Epidermal melanocyte (primary cell): ENCODE measurements around the gene ULBP3.
A peak's percentile ranks its signal among the peaks of the same experiment; 100 is the strongest.
"Not testable (repeated sequence)": the region's sequence is repeated elsewhere in the genome, so short reads cannot be mapped to it uniquely, and the experiment has no call there.

Experiments
- DNase-seq: peaks from one replicate; pipeline ENCODE4 v3.0.0; 2011; ENCODE audit warnings: low spot score; ENCODE audit not compliant: insufficient read length

The ULBP3 gene

GRCh38 chr6:150017186-150017521 lies 51.8 kb downstream of the ULBP3 start:
- not testable (repeated sequence) for DNase-seq

- peak; percentile 61 for DNase-seq
Measured at GRCh38 chr6:150016324-150017185, 52.4 kb downstream of the ULBP3 start.

- not testable (repeated sequence) for DNase-seq
Measured at GRCh38 chr6:150015281-150016001, 53.5 kb downstream of the ULBP3 start.

GRCh38 chr6:150014623-150015280 lies 54.2 kb downstream of the ULBP3 start:
- not testable (repeated sequence) for DNase-seq

DNA sequence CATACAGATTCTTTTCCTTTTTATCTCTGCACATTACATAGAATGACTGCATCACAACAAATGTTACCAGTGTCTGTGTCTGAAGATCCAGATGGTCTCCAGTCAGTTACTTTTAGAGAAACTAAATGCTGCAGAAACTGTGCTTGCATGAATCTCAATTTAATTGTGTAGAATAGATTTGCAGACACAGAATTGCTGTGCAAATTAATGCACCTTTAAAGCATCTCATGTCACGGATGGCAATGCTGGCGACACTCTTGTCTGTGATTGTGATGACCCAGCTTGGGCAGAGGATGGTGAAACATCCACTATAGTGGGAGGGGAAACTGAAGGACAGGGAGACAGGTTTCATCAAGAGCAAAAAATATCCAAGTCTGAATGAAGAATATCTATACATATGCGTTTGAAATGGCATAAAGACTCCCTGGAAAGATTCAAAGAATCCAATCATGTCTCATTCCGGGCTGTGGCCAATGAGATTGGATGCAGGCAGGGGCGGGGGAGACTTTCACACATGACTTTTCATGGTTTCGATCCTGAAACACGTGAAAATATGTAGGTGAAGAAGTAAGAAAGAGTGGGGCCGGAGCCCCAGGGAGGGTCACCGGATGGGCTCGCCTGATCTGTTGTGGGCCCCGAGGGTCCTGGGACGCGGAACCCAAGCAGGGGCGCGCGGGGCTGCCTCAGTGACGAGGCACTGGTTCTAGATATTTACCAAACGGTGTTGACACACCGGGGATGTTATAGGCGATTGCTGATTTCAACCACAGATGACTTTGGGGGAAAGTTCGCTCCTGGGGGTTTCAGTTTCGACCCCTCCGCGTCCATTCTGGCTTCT lies 54.9 kb downstream of the ULBP3 start:
- not testable (repeated sequence) for DNase-seq

- DNase-seq = not testable (repeated sequence)
Measured at GRCh38 chr6:150012846-150013784, 55.8 kb downstream of the ULBP3 start.
